H1 (cell line): ENCODE measurements around the gene SIGLECL1. TPM values are rescaled to one million over a fixed set of nuclear protein-coding genes. Genes with fewer than 3 reads are reported as not detected.

Source experiments
- CTCF ChIA-PET: fragments of 300-600 bp; sonication (Branson Sonifier 250); formaldehyde crosslinking; loops from one replicate; lab custom pipeline; 2021; ENCODE audit not compliant: partially characterized antibody; lab: Charles Lee
- POLR2A ChIA-PET: fragments of 300-600 bp; sonication (Branson Sonifier 250); formaldehyde crosslinking; loops from one replicate; lab custom pipeline; 2021; ENCODE audit warnings: inconsistent platforms; ENCODE audit not compliant: partially characterized antibody; lab: Charles Lee
- DNase-seq, 2 experiments: peaks; one replicate each; pipeline versions ENCODE4 v3.0.0 to v3.0.0-alpha.2; 2010 to 2022; ENCODE audit warnings: low spot score in 2 of 2, low read depth in 1 of 2, mixed read lengths in 1 of 2
- FAIRE-seq: peaks from 2 replicates; lab custom pipeline; 2011; peaks lifted over from hg19 to GRCh38; lab: Jason Lieb, UNC
- H2AFZ ChIP-seq: 2 replicates; pipeline ENCODE4 v1.8.1; 2012; ENCODE audit warnings: low read length, inconsistent platforms
- H2AK5ac ChIP-seq: 2 replicates; pipeline ENCODE4 v1.6.1; 2013; ENCODE audit warnings: low read depth, low read length
- H2BK120ac ChIP-seq: replicated peaks from 2 replicates; pipeline ENCODE3; 2013; ENCODE audit warnings: low read depth, low read length, inconsistent platforms
- H2BK12ac ChIP-seq: 2 replicates; pipeline ENCODE4 v1.6.1; 2013; ENCODE audit warnings: low read depth, low read length
- H2BK15ac ChIP-seq: 2 replicates; pipeline ENCODE4 v1.6.1; 2013; ENCODE audit warnings: low read length
- H2BK20ac ChIP-seq: 2 replicates; pipeline ENCODE4 v1.6.1; 2013; ENCODE audit warnings: low read length
- H2BK5ac ChIP-seq: 2 replicates; pipeline ENCODE4 v1.6.1; 2013; ENCODE audit warnings: low read depth, low read length
- H3K14ac ChIP-seq: 2 replicates; pipeline ENCODE4 v1.6.1; 2013; ENCODE audit warnings: inconsistent platforms; ENCODE audit not compliant: insufficient read length
- H3K18ac ChIP-seq: 2 replicates; pipeline ENCODE4 v1.6.1; 2013; ENCODE audit warnings: low read length; ENCODE audit errors: extremely low read depth
- H3K23ac ChIP-seq: 2 replicates; pipeline ENCODE4 v1.6.1; 2013; ENCODE audit warnings: inconsistent platforms; ENCODE audit not compliant: insufficient read length
- H3K23me2 ChIP-seq: 2 replicates; pipeline ENCODE4 v1.6.1; 2013; ENCODE audit warnings: low read depth, low read length
- H3K27ac ChIP-seq: 2 replicates; pipeline ENCODE4 v1.6.1; 2011; ENCODE audit warnings: low read depth, low read length, inconsistent platforms
- H3K27me3 ChIP-seq, 4 experiments: replicated peaks in 1 of 4; 1 replicate in 1 of 4; 2 replicates in 3 of 4; pipeline versions ENCODE4 v1.6.1 to v1.8.1; 2011 to 2013; ENCODE audit warnings: low read length in 3 of 4, mild to moderate bottlenecking in 3 of 4, inconsistent platforms in 2 of 4, mixed read lengths in 2 of 4, moderate library complexity in 1 of 4; ENCODE audit not compliant: control insufficient read depth in 3 of 4, insufficient read depth in 3 of 4; ENCODE audit errors: extremely low read depth in 1 of 4
- H3K36me3 ChIP-seq, 4 experiments: 2 replicates each; pipeline versions ENCODE4 v1.6.1 to v1.8.1; 2011 to 2013; ENCODE audit warnings: mild to moderate bottlenecking in 4 of 4, low read length in 3 of 4, moderate library complexity in 2 of 4, control low read depth in 1 of 4, inconsistent platforms in 1 of 4; ENCODE audit not compliant: insufficient read depth in 4 of 4, control insufficient read depth in 2 of 4
- H3K4ac ChIP-seq: replicated peaks from 2 replicates; pipeline ENCODE3; 2013; ENCODE audit warnings: low read length, low read depth, mixed read lengths, inconsistent platforms; ENCODE audit not compliant: insufficient read length
- H3K4me1 ChIP-seq, 4 experiments: replicated peaks in 1 of 4; 1 replicate in 1 of 4; 2 replicates in 3 of 4; pipeline versions ENCODE4 v1.6.1 to v1.8.1; 2011 to 2013; ENCODE audit warnings: low read length in 3 of 4, inconsistent platforms in 2 of 4, mixed read lengths in 1 of 4; ENCODE audit not compliant: insufficient read depth in 4 of 4, control insufficient read depth in 3 of 4
- H3K4me2 ChIP-seq, 2 experiments: 2 replicates each; pipeline versions ENCODE4 v1.6.1 to v1.8.1; 2011 to 2013; ENCODE audit warnings: low read depth in 2 of 2, low read length in 2 of 2, control low read depth in 1 of 2, inconsistent platforms in 1 of 2, mild to moderate bottlenecking in 1 of 2; ENCODE audit not compliant: insufficient read depth in 1 of 2
- H3K4me3 ChIP-seq, 4 experiments: fragments of 200-600, 300-600 bp in 1 of 4; sonication (generic), shearing (Covaris generic), sonication (Bioruptor Twin) in 1 of 4; 2 replicates each; pipeline versions ENCODE4 v1.5.1 to v1.8.1; 2011 to 2016; ENCODE audit warnings: low read length in 4 of 4, low read depth in 3 of 4, control low read depth in 2 of 4, inconsistent platforms in 2 of 4, mild to moderate bottlenecking in 2 of 4, mixed read lengths in 1 of 4, moderate library complexity in 1 of 4; ENCODE audit not compliant: insufficient read depth in 2 of 4; ENCODE audit errors: extremely low read depth in 1 of 4
- H3K56ac ChIP-seq: replicated peaks from 2 replicates; pipeline ENCODE3; 2013; ENCODE audit warnings: low read depth, mild to moderate bottlenecking, mixed read lengths, low read length, inconsistent platforms; ENCODE audit not compliant: insufficient read length
- H3K79me1 ChIP-seq: 2 replicates; pipeline ENCODE4 v1.6.1; 2013; ENCODE audit warnings: low read depth, low read length, control low read depth
- H3K79me2 ChIP-seq, 2 experiments: 2 replicates each; pipeline versions ENCODE4 v1.6.1 to v1.8.1; 2012 to 2013; ENCODE audit warnings: low read length in 2 of 2, mild to moderate bottlenecking in 2 of 2, inconsistent platforms in 1 of 2; ENCODE audit not compliant: insufficient read depth in 2 of 2, control insufficient read depth in 1 of 2
- H3K9ac ChIP-seq, 4 experiments: replicated peaks in 1 of 4; 1 replicate in 1 of 4; 2 replicates in 3 of 4; pipeline versions ENCODE4 v1.6.1 to v1.8.1; 2011 to 2013; ENCODE audit warnings: low read depth in 3 of 4, low read length in 3 of 4, control low read depth in 2 of 4, mild to moderate bottlenecking in 2 of 4, moderate library complexity in 2 of 4, inconsistent platforms in 1 of 4; ENCODE audit errors: extremely low read depth in 1 of 4
- H3K9me3 ChIP-seq, 2 experiments: 2 replicates each; pipeline versions ENCODE4 v1.6.1 to v1.8.1; 2012 to 2013; ENCODE audit warnings: mild to moderate bottlenecking in 2 of 2, moderate library complexity in 2 of 2, control low read depth in 1 of 2, inconsistent platforms in 1 of 2, low read depth in 1 of 2, low read length in 1 of 2, mixed read lengths in 1 of 2; ENCODE audit not compliant: insufficient read depth in 2 of 2
- H4K20me1 ChIP-seq, 2 experiments: replicated peaks in 1 of 2; 2 replicates each; pipeline versions ENCODE3 to v1.8.1; 2011 to 2013; ENCODE audit warnings: inconsistent platforms in 2 of 2, low read length in 2 of 2, mild to moderate bottlenecking in 1 of 2; ENCODE audit not compliant: insufficient read depth in 2 of 2, control insufficient read depth in 1 of 2
- H4K5ac ChIP-seq: 2 replicates; pipeline ENCODE4 v1.6.1; 2013; ENCODE audit warnings: low read length, low read depth, mixed read lengths, inconsistent platforms; ENCODE audit not compliant: insufficient read length
- H4K8ac ChIP-seq: 2 replicates; pipeline ENCODE4 v1.8.0; 2013; ENCODE audit warnings: mild to moderate bottlenecking, moderate library complexity, low read length, inconsistent platforms; ENCODE audit not compliant: insufficient read depth; ENCODE audit errors: extremely low read depth
- H4K91ac ChIP-seq: replicated peaks from 2 replicates; pipeline ENCODE3; 2013; ENCODE audit warnings: low read length, mixed read lengths, inconsistent platforms; ENCODE audit not compliant: insufficient read length
- FOSL1 ChIP-seq: IDR thresholded peaks from 2 replicates; pipeline ENCODE4 v1.6.1; 2011; ENCODE audit warnings: mild to moderate bottlenecking, low read depth, low read length, moderate library complexity; ENCODE audit not compliant: insufficient read depth
- RFX5 ChIP-seq: IDR thresholded peaks from 2 replicates; pipeline ENCODE4 v1.6.1; 2011; ENCODE audit warnings: low read depth, low read length, improper control_type of control experiment, borderline replicate concordance
- RNF2 ChIP-seq: fragments of 200-900, 300-1000 bp; sonication (generic); IDR thresholded peaks from 2 replicates; pipeline ENCODE4 v1.7.1; 2016; ENCODE audit warnings: borderline replicate concordance, low read depth, mild to moderate bottlenecking, antibody characterized with exemption, low read length; ENCODE audit not compliant: poor library complexity, severe bottlenecking; ENCODE audit errors: missing control alignments
- SP4 ChIP-seq: IDR thresholded peaks from 2 replicates; pipeline ENCODE4 v1.6.1; 2012; ENCODE audit warnings: low read length, inconsistent platforms
- WGBS, 2 experiments: shearing (Covaris generic) in 1 of 2; methylation state at CpG; one replicate each; pipeline versions ENCODE4 v1.1.6 to v1.1.7; 2013 to 2015; ENCODE audit warnings: low lambda C conversion rate in 2 of 2, mixed read lengths in 2 of 2, inconsistent platforms in 1 of 2, low coverage in 1 of 2, missing lambda C conversion rate in 1 of 2; ENCODE audit not compliant: insufficient replicate concordance in 2 of 2, insufficient coverage in 1 of 2, insufficient read length in 1 of 2; ENCODE audit errors: extremely low coverage in 1 of 2, missing lambda C conversion rate in 1 of 2; 5-methylcytosine and 5-hydroxymethylcytosine counted together
- polyA plus RNA-seq, 7 experiments: library from polyadenylated mRNA; depleted of rRNA in 3 of 7; stranded (reverse) in 5 of 7; unstranded in 2 of 7; fragments of >200 nt in 5 of 7; fragments of 200-250 nt in 2 of 7; gene quantifications; 1 replicate in 5 of 7; 2 replicates in 1 of 7; 4 replicates in 1 of 7; pipeline versions ENCODE4 v1.2.1 to v1.2.3, GENCODE V29; 2011 to 2013; ENCODE audit warnings: missing spikeins in 2 of 7, mixed read lengths in 2 of 7
- total RNA-seq: library from RNA; stranded (reverse); fragmentation: NEBNext Ultra II Directional; extraction: Animal tissue kit (Norgen Biotek cat#: 25700); gene quantifications from 2 replicates; pipeline ENCODE4 v1.2.1, GENCODE V29; 2021

SIGLECL1 gene
- total and polyA plus RNA-seq, 2 of the 8 experiments (the other 6 are each of a cell fraction or from before 2014, with no cell fraction given), result not detected

- H4K91ac ChIP-seq, result no peak overlapping the region
- H2BK15ac ChIP-seq, result no peak overlapping the region
- no peak overlapping the region for H2AK5ac ChIP-seq
- CTCF ChIA-PET, result interaction anchor here (1.0 to 2.0 kb wide), 2 partner anchors 26 to 68 kb away, joined by 3 to 4 read pairs; no protein-coding TSS in a partner anchor
- H3K23ac ChIP-seq, result no peak overlapping the region
- H3K14ac ChIP-seq, result no peak overlapping the region
- no peaks in the 10 kb centered on the region for H3K4me1 ChIP-seq
- H3K27ac ChIP-seq, result no peak overlapping the region
- no peak overlapping the region for H3K56ac ChIP-seq
- 0 out of 4 replicates have a peak, but pooled peaks cover 0 to 7% of the 10 kb centered on the region in 2 experiments for H3K9me3 ChIP-seq
- H3K18ac ChIP-seq, result no peak overlapping the region
- DNase-seq (no peak), FAIRE-seq (no peak)
- no peaks in the 10 kb centered on the region for H3K23me2 ChIP-seq
- no peaks in the 10 kb centered on the region for H3K79me1 ChIP-seq
- WGBS, 2 experiments, result 88% methylated on average over 3 of the region's 3 CpGs; no CpG with 5 or more reads in 1 of the 2 experiments
- no peaks in the 10 kb centered on the region for H3K79me2 ChIP-seq
- H3K36me3 ChIP-seq, result no peaks in the 10 kb centered on the region
- no peak overlapping the region for H3K4me3 ChIP-seq
- H2BK12ac ChIP-seq, result no peak overlapping the region
- POLR2A ChIA-PET, result no interaction called here
- H2BK5ac ChIP-seq, result no peak overlapping the region
- H3K9ac ChIP-seq, result no peak overlapping the region
- H4K20me1 ChIP-seq, result no peaks in the 10 kb centered on the region
- no peak overlapping the region for H4K5ac ChIP-seq
- H4K8ac ChIP-seq, result no peak overlapping the region
- H2AFZ ChIP-seq, result no peak overlapping the region
- no peak overlapping the region for H2BK120ac ChIP-seq
- H3K4ac ChIP-seq, result no peak overlapping the region
- H3K4me2 ChIP-seq, result no peak overlapping the region
- no peak overlapping the region for H2BK20ac ChIP-seq
- no peaks in the 10 kb centered on the region; a peak in 1 of 7 replicates for H3K27me3 ChIP-seq
- TF ChIP-seq SP4 (no peak), FOSL1 (no peak), RNF2 (no peak), RFX5 (no peak)
Observed at GRCh38 chr19:51226067-51226466, 24.8 kb upstream of the SIGLECL1 start.
